Measurements from ENCODE around the gene PARP3. TPM values are rescaled to one million over a fixed set of nuclear protein-coding genes. Genes with fewer than 3 reads are reported as not detected.

The PARP3 gene
- total and polyA plus RNA-seq, 2 of the 8 experiments (the other 6 are each of a cell fraction or from before 2014, with no cell fraction given) = 1.3 to 1.6 TPM

- Histone ChIP-seq H3K4me1 (replicated peaks in 1 of 4; ENCODE audit: control insufficient read depth in 3 of 4, insufficient read depth in 4 of 4, low read length in 3 of 4) (no peaks in the 10 kb centered on the region), H4K5ac (ENCODE audit: insufficient read length, low read depth, low read length) (no peak overlapping the region), H3K36me3 (ENCODE audit: control insufficient read depth in 2 of 4, insufficient read depth in 4 of 4, low read length in 3 of 4) (peaks cover 0 to 4% (median 0%) of the 10 kb centered on the region in 4 experiments; a peak in 1 of 8 replicates), H3K4me3 (ENCODE audit: extremely low read depth in 1 of 4, insufficient read depth in 2 of 4, low read depth in 3 of 4, low read length in 4 of 4) (no peak overlapping the region), H4K20me1 (replicated peaks in 1 of 2; ENCODE audit: control insufficient read depth in 1 of 2, insufficient read depth in 2 of 2, low read length in 2 of 2) (no peaks in the 10 kb centered on the region), H3K4ac (replicated peaks; ENCODE audit: insufficient read length, low read depth, low read length) (no peak overlapping the region), H3K27ac (ENCODE audit: low read depth, low read length) (no peak overlapping the region), H2BK15ac (ENCODE audit: low read length) (no peak overlapping the region), H4K91ac (replicated peaks; ENCODE audit: insufficient read length, low read length) (no peak overlapping the region), H3K23me2 (ENCODE audit: low read depth, low read length) (no peaks in the 10 kb centered on the region), H2BK120ac (replicated peaks; ENCODE audit: low read depth, low read length) (no peak overlapping the region), H3K14ac (ENCODE audit: insufficient read length) (no peak overlapping the region), H3K79me2 (ENCODE audit: control insufficient read depth in 1 of 2, insufficient read depth in 2 of 2, low read length in 2 of 2) (no peaks in the 10 kb centered on the region), H3K23ac (ENCODE audit: insufficient read length) (no peak overlapping the region), H3K56ac (replicated peaks; ENCODE audit: insufficient read length, low read depth, low read length) (no peak overlapping the region), H2BK5ac (ENCODE audit: low read depth, low read length) (no peak overlapping the region), H2BK20ac (ENCODE audit: low read length) (no peak overlapping the region), H3K4me2 (ENCODE audit: insufficient read depth in 1 of 2, low read depth in 2 of 2, low read length in 2 of 2) (no peak overlapping the region), H2AK5ac (ENCODE audit: low read depth, low read length) (no peak overlapping the region), H3K9ac (replicated peaks in 1 of 4; ENCODE audit: extremely low read depth in 1 of 4, low read depth in 3 of 4, low read length in 3 of 4) (no peak overlapping the region), H3K18ac (ENCODE audit: extremely low read depth, low read length) (no peak overlapping the region), H4K8ac (ENCODE audit: extremely low read depth, insufficient read depth, low read length) (no peak overlapping the region), H3K27me3 (replicated peaks in 1 of 4; ENCODE audit: control insufficient read depth in 3 of 4, extremely low read depth in 1 of 4, insufficient read depth in 3 of 4, low read length in 3 of 4) (no peaks in the 10 kb centered on the region), H3K79me1 (ENCODE audit: low read depth, low read length) (no peaks in the 10 kb centered on the region), H2BK12ac (ENCODE audit: low read depth, low read length) (no peak overlapping the region), H2AFZ (ENCODE audit: low read length) (no peak overlapping the region), H3K9me3 (ENCODE audit: insufficient read depth in 2 of 2, low read depth in 1 of 2, low read length in 1 of 2) (no peaks in the 10 kb centered on the region)
- FAIRE-seq (no peak), DNase-seq (ENCODE audit: low read depth in 1 of 2, low spot score in 2 of 2) (no peak)
- ChIA-PET CTCF (ENCODE audit: partially characterized antibody) (interaction anchor here (0.6 kb wide), 1 partner anchor 130 kb away, joined by 3 read pairs; no protein-coding TSS in a partner anchor), POLR2A (ENCODE audit: partially characterized antibody) (interaction anchor here (1.5 to 2.4 kb wide), 2 partner anchors 10 to 55 kb away, joined by 5 to 7 read pairs; partner anchors contain the start of gene ACY1)
- 96% methylated on average over 5 of the region's 5 CpGs; no CpG with 5 or more reads in 1 of the 2 experiments for WGBS, 2 experiments (ENCODE audit: extremely low coverage in 1 of 2, insufficient coverage in 1 of 2, insufficient read length in 1 of 2, insufficient replicate concordance in 2 of 2, low coverage in 1 of 2, low lambda C conversion rate in 2 of 2, missing lambda C conversion rate in 1 of 2)
- TF ChIP-seq TEAD4 (IDR thresholded peaks at IDR 0.05; ENCODE audit: low read depth, low read length) (no peak), TAF7 (optimal IDR thresholded peaks at IDR 0.05; ENCODE audit: borderline replicate concordance, low read depth, low read length) (no peak), HDAC2 (IDR thresholded peaks at IDR 0.05; ENCODE audit: borderline replicate concordance in 1 of 2, low read depth in 2 of 2, low read length in 2 of 2) (no peak), YY1 (IDR thresholded peaks at IDR 0.05; ENCODE audit: low read depth, low read length) (no peak), SIX5 (IDR thresholded peaks at IDR 0.05; ENCODE audit: low read depth, low read length) (no peak), ZNF274 (IDR thresholded peaks at IDR 0.05; ENCODE audit: borderline replicate concordance, extremely low read depth, low read length) (no peak), HDAC6 (IDR thresholded peaks at IDR 0.05; ENCODE audit: low read depth, low read length) (no peak), SUZ12 (IDR thresholded peaks at IDR 0.05; ENCODE audit: low read length) (no peak), KDM1A (IDR thresholded peaks at IDR 0.05; ENCODE audit: borderline replicate concordance, low read length) (no peak), NRF1 (IDR thresholded peaks at IDR 0.05; ENCODE audit: low read depth, low read length) (no peak), SP4 (IDR thresholded peaks at IDR 0.05; ENCODE audit: low read length) (no peak), TAF1 (IDR thresholded peaks at IDR 0.05; ENCODE audit: low read depth, low read length) (no peak)
Observed at GRCh38 chr3:51927061-51927977, 14.8 kb upstream of the PARP3 start.
